Neutrophil (primary cell): ENCODE measurements around the gene GABRB3.

ENCODE experiments used
- H3K27ac ChIP-seq: fragments of 200-600 bp; sonication (generic); 2 replicates; pipeline ENCODE4 v1.5.1; 2016; ENCODE audit warnings: mild to moderate bottlenecking, moderate library complexity
- H3K27me3 ChIP-seq: fragments of 200-600 bp; sonication (generic); 2 replicates; pipeline ENCODE4 v1.6.0; 2016; ENCODE audit warnings: mild to moderate bottlenecking
- H3K36me3 ChIP-seq: fragments of 200-600 bp; sonication (generic); 2 replicates; pipeline ENCODE4 v1.5.1; 2017
- H3K4me1 ChIP-seq, 2 experiments: fragments of 200-600 bp in 1 of 2; sonication (generic) in 1 of 2; 1 replicate in 1 of 2; 2 replicates in 1 of 2; pipeline versions ENCODE4 v1.5.1 to v1.6.1; 2013 to 2016; ENCODE audit warnings: low read depth in 1 of 2, low read length in 1 of 2, mild to moderate bottlenecking in 1 of 2, moderate library complexity in 1 of 2; ENCODE audit not compliant: control insufficient read depth in 1 of 2, insufficient read depth in 1 of 2
- H3K4me3 ChIP-seq, 2 experiments: fragments of 200-600 bp in 1 of 2; sonication (generic) in 1 of 2; 1 replicate in 1 of 2; 2 replicates in 1 of 2; pipeline ENCODE4 v1.5.1; 2013 to 2016; ENCODE audit warnings: low read depth in 1 of 2, low read length in 1 of 2, mild to moderate bottlenecking in 1 of 2, moderate library complexity in 1 of 2
- H3K9me3 ChIP-seq: fragments of 200-600 bp; sonication (generic); 2 replicates; pipeline ENCODE4 v1.5.1; 2016
- TF ChIP-seq, protein P1 (sequence below): fragments of 200-600 bp; sonication (generic); IDR thresholded peaks from 2 replicates; pipeline ENCODE4 v1.5.1; 2016; ENCODE audit warnings: antibody characterized with exemption

GABRB3 gene

GRCh38 chr15:26676115-26676514, 96.8 kb downstream of the GABRB3 start:
- TF ChIP-seq, protein P1, sequence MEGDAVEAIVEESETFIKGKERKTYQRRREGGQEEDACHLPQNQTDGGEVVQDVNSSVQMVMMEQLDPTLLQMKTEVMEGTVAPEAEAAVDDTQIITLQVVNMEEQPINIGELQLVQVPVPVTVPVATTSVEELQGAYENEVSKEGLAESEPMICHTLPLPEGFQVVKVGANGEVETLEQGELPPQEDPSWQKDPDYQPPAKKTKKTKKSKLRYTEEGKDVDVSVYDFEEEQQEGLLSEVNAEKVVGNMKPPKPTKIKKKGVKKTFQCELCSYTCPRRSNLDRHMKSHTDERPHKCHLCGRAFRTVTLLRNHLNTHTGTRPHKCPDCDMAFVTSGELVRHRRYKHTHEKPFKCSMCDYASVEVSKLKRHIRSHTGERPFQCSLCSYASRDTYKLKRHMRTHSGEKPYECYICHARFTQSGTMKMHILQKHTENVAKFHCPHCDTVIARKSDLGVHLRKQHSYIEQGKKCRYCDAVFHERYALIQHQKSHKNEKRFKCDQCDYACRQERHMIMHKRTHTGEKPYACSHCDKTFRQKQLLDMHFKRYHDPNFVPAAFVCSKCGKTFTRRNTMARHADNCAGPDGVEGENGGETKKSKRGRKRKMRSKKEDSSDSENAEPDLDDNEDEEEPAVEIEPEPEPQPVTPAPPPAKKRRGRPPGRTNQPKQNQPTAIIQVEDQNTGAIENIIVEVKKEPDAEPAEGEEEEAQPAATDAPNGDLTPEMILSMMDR = no peak
- H3K27ac ChIP-seq = no peak overlapping the region
- H3K36me3 ChIP-seq = no peaks in the 10 kb centered on the region
- no peaks in the 10 kb centered on the region for H3K27me3 ChIP-seq
- H3K4me1 ChIP-seq = no peaks in the 10 kb centered on the region
- no peak overlapping the region for H3K4me3 ChIP-seq
- no peaks in the 10 kb centered on the region for H3K9me3 ChIP-seq

- Histone ChIP-seq H3K9me3 (no peaks in the 10 kb centered on the region), H3K4me3 (no peak overlapping the region), H3K36me3 (no peaks in the 10 kb centered on the region), H3K27me3 (no peaks in the 10 kb centered on the region), H3K27ac (no peak overlapping the region), H3K4me1 (no peaks in the 10 kb centered on the region)
- TF ChIP-seq, protein P1 = no peak
Measured at GRCh38 chr15:26674467-26674866, 98.4 kb downstream of the GABRB3 start.

DNA sequence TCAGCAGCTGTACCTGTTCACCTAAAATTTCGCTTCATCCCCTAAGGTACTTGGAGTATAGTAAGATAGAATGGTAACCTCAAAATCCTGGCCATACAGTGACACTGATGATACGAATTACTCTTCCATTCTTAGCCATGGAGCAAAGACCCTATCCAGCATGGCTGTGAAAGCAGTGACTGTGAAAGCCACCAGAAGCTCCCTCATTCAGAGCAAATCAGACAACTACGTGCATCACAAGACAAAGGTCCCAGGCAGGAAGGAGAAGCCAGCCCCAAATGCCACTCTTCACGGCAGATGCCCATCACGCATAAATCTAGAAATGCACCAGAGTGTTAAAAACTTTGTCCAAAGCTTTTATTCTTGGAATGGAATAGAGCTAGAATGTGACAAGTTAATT, 99.4 kb downstream of the GABRB3 start:
- Histone ChIP-seq H3K27me3 (no peaks in the 10 kb centered on the region), H3K27ac (no peak overlapping the region), H3K9me3 (no peaks in the 10 kb centered on the region), H3K4me1 (no peaks in the 10 kb centered on the region), H3K4me3 (no peak overlapping the region), H3K36me3 (no peaks in the 10 kb centered on the region)
- TF ChIP-seq, protein P1 = no peak

- H3K36me3 ChIP-seq = no peaks in the 10 kb centered on the region
- no peak overlapping the region for H3K4me3 ChIP-seq
- H3K9me3 ChIP-seq = no peaks in the 10 kb centered on the region
- H3K27ac ChIP-seq = no peak overlapping the region
- no peaks in the 10 kb centered on the region for H3K27me3 ChIP-seq
- H3K4me1 ChIP-seq = no peaks in the 10 kb centered on the region
- TF ChIP-seq, protein P1 = no peak
Measured at GRCh38 chr15:26670116-26670515, 102.8 kb downstream of the GABRB3 start.

- no peak overlapping the region for H3K27ac ChIP-seq
Measured at GRCh38 chr15:26667222-26667988, 105.5 kb downstream of the GABRB3 start.

More at GRCh38 chr15:26667222-26667988, 105.5 kb downstream of the GABRB3 start:
- H3K36me3 ChIP-seq = no peaks in the 10 kb centered on the region
- H3K9me3 ChIP-seq = no peaks in the 10 kb centered on the region
- no peaks in the 10 kb centered on the region for H3K4me1 ChIP-seq
- TF ChIP-seq, protein P1 = no peak
- H3K4me3 ChIP-seq = no peak overlapping the region
- no peaks in the 10 kb centered on the region for H3K27me3 ChIP-seq
